NCI-H748 treated with DMSO at 0.1 percent for 48 hours (cell line): Measurements from ENCODE around the gene COPS7A.

Experiments
- DNase-seq: peaks from one replicate; lab custom pipeline; 2025; lab: John Stamatoyannopoulos, UW

The COPS7A gene

DNA sequence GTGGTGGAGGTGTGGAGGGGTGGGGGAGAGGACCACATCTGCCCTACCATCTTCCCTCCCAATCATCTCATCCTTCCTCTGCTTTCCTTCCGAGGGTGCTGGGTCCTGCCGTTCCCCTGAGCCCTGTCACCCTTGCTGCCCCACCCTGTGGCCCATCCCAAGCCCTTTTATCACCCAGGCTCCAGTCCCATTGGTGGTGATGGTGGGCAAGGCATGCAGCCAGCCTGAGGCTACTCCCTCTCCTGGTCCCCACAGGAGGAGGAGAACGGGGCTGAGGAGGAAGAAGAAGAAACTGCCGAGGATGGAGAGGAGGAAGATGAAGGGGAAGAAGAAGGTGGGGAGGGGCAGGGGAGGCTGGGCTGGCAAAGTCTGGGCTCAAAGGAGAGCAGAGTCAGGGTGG, 45.8 kb downstream of the COPS7A start:
- no peak for DNase-seq

GRCh38 chr12:6770094-6770493, 46.2 kb downstream of the COPS7A start:
- DNase-seq: no peak

- no peak for DNase-seq
Observed at GRCh38 chr12:6770600-6770999, 46.8 kb downstream of the COPS7A start.

DNA sequence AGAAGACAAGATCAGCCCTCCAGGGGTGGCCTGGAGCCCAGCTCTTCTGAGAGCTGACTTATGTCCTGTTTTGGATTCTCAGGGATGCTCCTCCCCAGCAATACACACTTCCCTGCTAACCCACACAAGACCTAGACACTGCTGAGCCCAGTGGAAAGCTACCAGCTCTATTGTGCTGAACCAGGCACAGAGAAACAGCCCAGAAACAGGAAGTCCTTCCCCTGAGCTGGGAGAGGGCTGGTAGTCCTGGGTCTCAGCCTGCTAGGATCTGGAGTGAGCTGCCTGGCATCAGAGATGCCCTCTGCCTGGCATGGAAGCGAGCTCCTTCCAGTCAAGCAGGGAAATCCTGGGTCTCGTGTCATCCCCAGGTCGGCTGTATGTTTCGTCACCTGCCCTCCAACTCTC, 47.2 kb downstream of the COPS7A start:
- no peak for DNase-seq

- DNase-seq: no peak
Observed at GRCh38 chr12:6771509-6772330, 47.9 kb downstream of the COPS7A start.

DNA sequence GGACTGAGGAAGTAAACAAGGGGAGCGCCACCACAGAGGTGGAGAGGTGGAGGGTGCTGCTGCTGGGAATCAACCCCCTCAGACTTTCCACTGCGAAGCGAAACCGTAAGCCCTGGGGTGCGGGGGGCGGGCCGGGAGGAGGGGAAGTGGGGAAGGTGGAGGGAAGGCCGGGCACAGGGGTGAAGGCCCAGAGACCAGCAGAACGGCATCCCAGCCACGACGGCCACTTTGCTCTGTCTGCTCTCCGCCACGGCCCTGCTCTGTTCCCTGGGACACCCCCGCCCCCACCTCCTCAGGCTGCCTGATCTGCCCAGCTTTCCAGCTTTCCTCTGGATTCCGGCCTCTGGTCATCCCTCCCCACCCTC, 48.5 kb downstream of the COPS7A start, which contains the start of gene LAG3:
LAG3 (plus strand) TSS at position 190 of the 365 bp plus-strand sequence. CDS start 333 bp downstream, outside the sequence.
- no peak for DNase-seq

DNA sequence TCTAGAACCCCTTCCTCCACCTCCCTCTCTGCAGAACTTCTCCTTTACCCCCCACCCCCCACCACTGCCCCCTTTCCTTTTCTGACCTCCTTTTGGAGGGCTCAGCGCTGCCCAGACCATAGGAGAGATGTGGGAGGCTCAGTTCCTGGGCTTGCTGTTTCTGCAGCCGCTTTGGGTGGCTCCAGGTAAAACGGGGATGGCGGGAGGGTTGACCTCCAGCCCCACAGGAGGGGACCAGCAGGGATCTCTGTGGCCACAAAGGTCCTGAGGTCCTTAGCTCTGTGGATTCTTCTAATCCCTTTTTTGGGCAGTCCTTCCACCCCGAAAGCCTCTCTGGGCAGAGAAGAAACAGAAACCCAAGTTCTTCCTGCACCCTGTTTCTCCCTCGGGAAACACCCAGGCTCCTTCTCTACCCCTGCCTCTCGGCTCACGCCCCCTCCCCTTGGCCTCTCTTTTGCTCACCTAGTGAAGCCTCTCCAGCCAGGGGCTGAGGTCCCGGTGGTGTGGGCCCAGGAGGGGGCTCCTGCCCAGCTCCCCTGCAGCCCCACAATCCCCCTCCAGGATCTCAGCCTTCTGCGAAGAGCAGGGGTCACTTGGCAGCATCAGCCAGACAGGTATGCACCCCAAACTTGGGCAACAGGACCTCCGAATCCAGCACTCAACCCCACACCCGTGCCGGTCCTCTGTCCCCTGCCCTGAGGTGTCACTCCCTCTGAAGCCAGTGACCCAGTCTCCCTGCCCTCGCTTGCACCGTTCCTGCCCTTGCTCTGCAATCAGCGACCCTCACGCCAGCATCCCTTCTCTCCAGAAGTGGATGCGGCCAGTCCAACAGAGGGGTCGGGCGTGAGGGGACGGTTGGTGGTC, 49.1 kb downstream of the COPS7A start:
- DNase-seq: no peak

DNA sequence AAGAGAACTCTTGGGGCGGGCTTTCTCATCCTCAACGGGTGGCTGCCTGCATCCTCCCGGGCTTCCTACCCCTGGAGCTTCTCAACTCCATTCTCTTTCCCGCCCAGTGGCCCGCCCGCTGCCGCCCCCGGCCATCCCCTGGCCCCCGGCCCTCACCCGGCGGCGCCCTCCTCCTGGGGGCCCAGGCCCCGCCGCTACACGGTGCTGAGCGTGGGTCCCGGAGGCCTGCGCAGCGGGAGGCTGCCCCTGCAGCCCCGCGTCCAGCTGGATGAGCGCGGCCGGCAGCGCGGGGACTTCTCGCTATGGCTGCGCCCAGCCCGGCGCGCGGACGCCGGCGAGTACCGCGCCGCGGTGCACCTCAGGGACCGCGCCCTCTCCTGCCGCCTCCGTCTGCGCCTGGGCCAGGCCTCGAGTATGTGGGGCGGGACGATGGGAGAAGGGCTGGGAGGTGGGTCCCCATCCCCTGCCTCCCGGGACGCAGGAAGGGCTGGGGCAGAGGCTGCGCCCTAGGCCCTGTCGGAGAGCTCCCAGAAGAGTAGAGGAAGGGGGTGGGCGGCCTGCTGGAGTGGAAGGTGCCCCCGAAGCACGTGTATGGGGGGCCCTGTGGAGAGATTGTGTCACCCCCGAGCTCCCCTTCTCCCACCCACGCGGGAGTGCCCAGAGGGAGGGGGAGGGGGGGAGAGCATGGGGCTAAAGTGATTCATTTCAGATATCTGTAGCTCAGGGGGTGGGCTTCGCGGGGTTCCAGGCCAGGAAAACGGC, 49.9 kb downstream of the COPS7A start:
- no peak for DNase-seq

DNA sequence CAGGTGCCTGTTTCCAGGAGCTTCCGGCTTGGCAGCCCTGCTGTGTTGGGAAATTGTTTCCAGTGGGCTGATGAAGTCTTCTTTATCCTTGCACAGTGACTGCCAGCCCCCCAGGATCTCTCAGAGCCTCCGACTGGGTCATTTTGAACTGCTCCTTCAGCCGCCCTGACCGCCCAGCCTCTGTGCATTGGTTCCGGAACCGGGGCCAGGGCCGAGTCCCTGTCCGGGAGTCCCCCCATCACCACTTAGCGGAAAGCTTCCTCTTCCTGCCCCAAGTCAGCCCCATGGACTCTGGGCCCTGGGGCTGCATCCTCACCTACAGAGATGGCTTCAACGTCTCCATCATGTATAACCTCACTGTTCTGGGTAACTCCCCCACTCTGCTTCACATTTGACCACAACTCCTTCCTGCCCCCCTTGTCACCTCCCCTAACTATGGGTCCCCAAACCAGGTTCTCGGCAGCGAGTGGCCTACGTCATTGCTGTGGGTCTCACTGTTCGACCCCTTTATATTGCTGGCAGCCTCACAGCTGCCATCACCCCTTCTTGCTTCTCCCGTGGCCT, 50.7 kb downstream of the COPS7A start:
- DNase-seq: no peak

DNA sequence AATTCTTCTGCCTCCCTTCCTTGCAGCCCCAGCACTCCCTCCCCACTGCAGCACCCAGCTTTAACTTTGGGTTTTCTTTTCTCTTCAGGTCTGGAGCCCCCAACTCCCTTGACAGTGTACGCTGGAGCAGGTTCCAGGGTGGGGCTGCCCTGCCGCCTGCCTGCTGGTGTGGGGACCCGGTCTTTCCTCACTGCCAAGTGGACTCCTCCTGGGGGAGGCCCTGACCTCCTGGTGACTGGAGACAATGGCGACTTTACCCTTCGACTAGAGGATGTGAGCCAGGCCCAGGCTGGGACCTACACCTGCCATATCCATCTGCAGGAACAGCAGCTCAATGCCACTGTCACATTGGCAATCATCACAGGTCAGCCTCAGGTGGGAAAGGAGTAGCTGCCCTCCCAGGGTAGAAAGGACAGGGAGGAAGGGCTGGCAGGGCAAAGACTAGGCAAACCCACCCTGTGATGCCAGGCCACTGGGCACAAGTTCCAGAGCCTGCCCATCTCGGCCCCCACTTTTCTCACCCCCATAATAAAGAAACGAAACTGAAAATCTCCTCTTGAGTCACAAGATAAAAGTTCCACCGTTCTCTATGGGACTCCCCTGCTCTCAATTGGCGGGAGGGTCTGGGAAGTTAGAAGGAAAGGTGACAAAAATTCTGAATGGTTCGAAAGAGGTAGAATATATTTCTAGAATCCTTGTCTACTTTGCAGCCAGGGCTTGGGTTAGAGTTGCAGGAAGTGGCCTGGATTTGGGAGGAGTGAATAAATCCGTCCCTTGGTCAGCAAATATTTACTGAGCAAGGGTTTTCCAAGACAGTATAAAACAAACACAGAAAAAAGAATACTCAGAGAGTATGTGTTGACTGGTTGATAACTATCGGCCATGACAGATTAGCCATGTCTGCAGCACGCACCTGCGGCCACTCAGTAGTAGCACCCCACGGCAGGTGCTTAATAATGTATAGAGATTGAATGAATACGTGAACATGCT, 51.6 kb downstream of the COPS7A start:
- DNase-seq: no peak

GRCh38 chr12:6777386-6777785, 53.5 kb downstream of the COPS7A start:
- DNase-seq: no peak

- DNase-seq: no peak
Observed at GRCh38 chr12:6778217-6778573, 54.3 kb downstream of the COPS7A start.

DNA sequence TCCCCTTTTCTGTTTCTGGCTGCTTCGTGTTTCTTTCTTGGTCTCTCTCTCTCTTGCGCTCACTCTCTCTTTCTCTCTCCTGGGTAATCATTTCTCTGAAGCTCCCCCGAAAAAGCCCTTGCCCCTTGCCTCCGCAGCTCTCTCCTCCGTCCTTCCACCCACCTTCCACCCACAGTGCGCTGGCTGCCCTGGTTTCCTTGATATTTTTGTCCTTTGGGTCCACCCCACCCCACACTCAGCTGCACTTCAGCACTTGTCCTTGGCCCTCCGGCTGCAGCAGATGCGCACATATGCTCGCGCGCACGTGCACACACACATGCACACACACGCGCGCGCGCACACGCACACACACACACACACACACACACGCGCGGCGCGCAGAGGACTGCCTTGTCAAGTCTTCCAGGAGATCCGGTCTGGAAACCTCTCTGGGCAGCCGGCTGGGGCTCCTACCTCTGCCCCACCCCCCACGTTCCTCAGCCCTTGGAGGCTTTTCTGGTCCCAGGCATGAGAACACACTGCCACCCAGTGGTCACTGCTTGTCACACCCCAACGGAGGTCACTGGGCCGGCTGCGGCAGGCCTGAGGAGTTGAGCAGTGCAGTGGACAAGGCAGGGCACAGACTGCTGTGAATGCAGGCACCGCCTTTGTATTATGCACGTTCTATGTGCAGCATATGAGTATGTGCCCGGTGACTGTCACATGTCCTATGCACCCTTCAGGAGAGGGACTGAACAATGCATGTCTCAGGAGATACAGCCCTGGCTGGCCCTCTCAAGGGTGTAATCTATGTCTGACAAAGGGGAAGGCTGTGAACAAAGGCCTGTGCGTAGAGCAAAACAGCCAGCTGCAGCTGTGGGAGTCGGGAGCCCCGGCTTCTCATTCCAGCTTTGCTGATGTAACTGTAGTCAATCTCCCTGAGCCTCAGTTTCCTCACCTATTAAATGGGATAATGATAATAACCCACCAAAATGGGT, 55.0 kb downstream of the COPS7A start:
- DNase-seq: peak; percentile 61

- DNase-seq: no peak
Observed at GRCh38 chr12:6779708-6780432, 56.0 kb downstream of the COPS7A start.

DNA sequence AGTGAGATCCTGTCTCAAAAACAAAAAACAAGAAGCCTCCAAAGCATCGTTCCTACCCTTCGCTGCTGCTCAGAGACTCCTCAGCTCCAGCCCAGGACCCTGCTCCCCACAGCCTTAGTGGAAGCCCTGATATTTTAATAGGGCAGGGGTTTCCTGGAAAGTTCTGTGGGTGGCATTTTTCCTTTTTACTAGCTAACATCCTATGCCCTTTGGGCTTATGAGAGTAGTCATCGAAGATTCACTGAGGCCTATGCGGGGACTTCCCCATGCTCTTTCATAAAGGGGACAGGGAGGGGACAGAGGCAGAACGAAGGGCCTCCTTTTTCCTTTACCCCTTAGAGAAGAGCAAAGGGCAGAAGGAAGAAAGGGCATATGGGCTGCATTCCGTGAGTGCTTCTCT, 56.7 kb downstream of the COPS7A start:
- DNase-seq: no peak
